Mesenchymal stem cell (in vitro differentiated cells and primary cell): ENCODE data around the gene RNF126.

Experiments used
- DNase-seq: peaks from one replicate; pipeline ENCODE4 v3.0.0-alpha.2; 2013
- H2AFZ ChIP-seq: one replicate; pipeline ENCODE4 v1.6.1; 2013; ENCODE audit warnings: low read depth, mild to moderate bottlenecking, control low read depth, inconsistent platforms, low read length, moderate library complexity
- H2AK5ac ChIP-seq: 2 replicates; pipeline ENCODE4 v1.6.1; 2013; ENCODE audit warnings: low read length, moderate library complexity, mild to moderate bottlenecking, inconsistent platforms; ENCODE audit not compliant: severe bottlenecking
- H2BK120ac ChIP-seq: one replicate; pipeline ENCODE4 v1.6.1; 2013; ENCODE audit warnings: low read depth, mild to moderate bottlenecking, inconsistent platforms, low read length, moderate library complexity
- H2BK12ac ChIP-seq, 2 experiments: one replicate each; pipeline ENCODE4 v1.6.1; 2013; ENCODE audit warnings: inconsistent platforms in 2 of 2, low read length in 2 of 2, mild to moderate bottlenecking in 2 of 2, moderate library complexity in 2 of 2, control low read depth in 1 of 2
- H2BK15ac ChIP-seq: one replicate; pipeline ENCODE4 v1.6.1; 2013; ENCODE audit warnings: mild to moderate bottlenecking, low read depth, inconsistent platforms; ENCODE audit not compliant: poor library complexity, severe bottlenecking
- H2BK5ac ChIP-seq: 2 replicates; pipeline ENCODE4 v1.6.1; 2013; ENCODE audit warnings: low read depth, mild to moderate bottlenecking, low read length, control low read depth, inconsistent platforms; ENCODE audit not compliant: poor library complexity, severe bottlenecking
- H3K14ac ChIP-seq, 2 experiments: one replicate each; pipeline ENCODE4 v1.6.1; 2013; ENCODE audit warnings: inconsistent platforms in 2 of 2, low read length in 2 of 2, control low read depth in 1 of 2, mild to moderate bottlenecking in 1 of 2, moderate library complexity in 1 of 2
- H3K18ac ChIP-seq, 2 experiments: one replicate each; pipeline ENCODE4 v1.6.1; 2013; ENCODE audit warnings: inconsistent platforms in 2 of 2, low read length in 2 of 2, control low read depth in 1 of 2, low read depth in 1 of 2, mild to moderate bottlenecking in 1 of 2
- H3K23ac ChIP-seq, 2 experiments: one replicate each; pipeline ENCODE4 v1.6.1; 2013; ENCODE audit warnings: inconsistent platforms in 2 of 2, low read length in 2 of 2, mild to moderate bottlenecking in 2 of 2, moderate library complexity in 2 of 2, control low read depth in 1 of 2
- H3K27ac ChIP-seq: 2 replicates; pipeline ENCODE4 v1.5.1; 2013; ENCODE audit warnings: mild to moderate bottlenecking, moderate library complexity, low read length, control low read depth, inconsistent platforms; ENCODE audit not compliant: poor library complexity, severe bottlenecking
- H3K27me3 ChIP-seq, 2 experiments: 2 replicates each; pipeline versions ENCODE4 v1.6.1 to v1.7.0; 2013; ENCODE audit warnings: low read length in 2 of 2, mild to moderate bottlenecking in 2 of 2, moderate library complexity in 2 of 2, control low read depth in 1 of 2, inconsistent platforms in 1 of 2; ENCODE audit not compliant: control insufficient read depth in 1 of 2, insufficient read depth in 1 of 2
- H3K36me3 ChIP-seq, 2 experiments: 2 replicates each; pipeline versions ENCODE4 v1.6.1 to v1.7.0; 2013; ENCODE audit warnings: low read length in 2 of 2, control low read depth in 1 of 2, inconsistent platforms in 1 of 2, low read depth in 1 of 2, mild to moderate bottlenecking in 1 of 2; ENCODE audit not compliant: insufficient read depth in 2 of 2, control insufficient read depth in 1 of 2
- H3K4ac ChIP-seq, 2 experiments: one replicate each; pipeline ENCODE4 v1.6.1; 2013; ENCODE audit warnings: inconsistent platforms in 2 of 2, low read length in 2 of 2, mild to moderate bottlenecking in 2 of 2, moderate library complexity in 2 of 2, control low read depth in 1 of 2, low read depth in 1 of 2
- H3K4me1 ChIP-seq: 2 replicates; pipeline ENCODE4 v1.6.1; 2013; ENCODE audit warnings: low read depth, low read length, control low read depth; ENCODE audit not compliant: control insufficient read depth, insufficient read depth
- H3K4me2 ChIP-seq: 2 replicates; pipeline ENCODE4 v1.6.1; 2013; ENCODE audit warnings: low read length, mild to moderate bottlenecking, inconsistent platforms; ENCODE audit not compliant: poor library complexity, severe bottlenecking
- H3K4me3 ChIP-seq, 2 experiments: 2 replicates each; pipeline versions ENCODE4 v1.5.1 to v1.7.0; 2013; ENCODE audit warnings: low read length in 2 of 2, mild to moderate bottlenecking in 2 of 2, control low read depth in 1 of 2, low read depth in 1 of 2; ENCODE audit not compliant: insufficient read depth in 1 of 2
- H3K79me1 ChIP-seq: replicated peaks from 2 replicates; pipeline ENCODE4 v1.6.1; 2013; ENCODE audit warnings: mild to moderate bottlenecking, control low read depth, low read length, inconsistent platforms; ENCODE audit not compliant: poor library complexity, severe bottlenecking
- H3K9ac ChIP-seq: 2 replicates; pipeline ENCODE4 v1.7.0; 2013; ENCODE audit warnings: mild to moderate bottlenecking, low read length, moderate library complexity
- H3K9me3 ChIP-seq: 2 replicates; pipeline ENCODE4 v1.7.0; 2013; ENCODE audit warnings: mild to moderate bottlenecking, low read length; ENCODE audit not compliant: control insufficient read depth
- H4K8ac ChIP-seq: one replicate; pipeline ENCODE4 v1.6.1; 2013; ENCODE audit warnings: inconsistent platforms, mild to moderate bottlenecking, low read length, moderate library complexity
- H4K91ac ChIP-seq: one replicate; pipeline ENCODE4 v1.6.1; 2013; ENCODE audit warnings: mild to moderate bottlenecking, low read length, inconsistent platforms
- WGBS: methylation state at CpG from one replicate; pipeline ENCODE4 v1.1.7; 2013; ENCODE audit warnings: mixed read lengths; 5-methylcytosine and 5-hydroxymethylcytosine counted together

The RNF126 gene

DNA sequence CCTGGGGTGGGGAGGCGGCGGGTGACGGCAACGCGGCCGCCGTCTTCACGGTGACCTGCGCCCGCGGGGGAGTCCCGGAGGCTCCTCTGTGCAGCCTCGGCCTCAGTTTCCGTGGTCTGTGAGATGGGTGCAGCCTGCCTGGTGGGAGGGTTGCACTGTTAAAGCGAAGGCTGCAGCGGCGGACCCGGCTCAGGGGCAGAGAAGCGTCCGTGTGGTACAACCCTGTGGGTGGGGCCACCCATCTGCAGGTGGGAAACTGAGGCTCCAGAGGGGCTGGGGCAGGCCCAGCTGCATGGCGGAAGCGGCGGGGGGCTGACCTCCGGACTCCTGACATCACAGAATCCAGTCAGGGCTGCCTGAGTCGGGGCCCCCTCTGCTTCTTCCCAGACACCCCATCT, 22.9 kb downstream of the RNF126 start:
- peak overlapping the region; percentile 75 for H3K4me2 ChIP-seq
- no peak overlapping the region for H3K23ac ChIP-seq
- H3K18ac ChIP-seq = no peak overlapping the region
- H4K91ac ChIP-seq = no peak overlapping the region
- H2BK15ac ChIP-seq = no peak overlapping the region
- no peak overlapping the region for H3K27ac ChIP-seq
- no peak overlapping the region for H3K14ac ChIP-seq
- H2AK5ac ChIP-seq = no peak overlapping the region
- peaks cover 0 to 8% of the 10 kb centered on the region in 2 experiments for H3K27me3 ChIP-seq
- DNase-seq = no peak
- 49% methylated on average over 18 of the region's 25 CpGs for WGBS
- H3K4me1 ChIP-seq = peaks cover 15% of the 10 kb centered on the region
- H3K4ac ChIP-seq = no peak overlapping the region
- H3K36me3 ChIP-seq = peaks cover 6 to 32% of the 10 kb centered on the region in 2 experiments
- no peak overlapping the region for H2BK5ac ChIP-seq
- no peaks in the 10 kb centered on the region for H3K9me3 ChIP-seq
- no peak overlapping the region for H4K8ac ChIP-seq
- no peak overlapping the region for H3K9ac ChIP-seq
- H2AFZ ChIP-seq = no peak overlapping the region
- no peak overlapping the region for H2BK120ac ChIP-seq
- peak overlapping the region; percentile 53 to 58 for H3K4me3 ChIP-seq
- no peak overlapping the region for H2BK12ac ChIP-seq
- H3K79me1 ChIP-seq = peaks cover 3% of the 10 kb centered on the region

DNA sequence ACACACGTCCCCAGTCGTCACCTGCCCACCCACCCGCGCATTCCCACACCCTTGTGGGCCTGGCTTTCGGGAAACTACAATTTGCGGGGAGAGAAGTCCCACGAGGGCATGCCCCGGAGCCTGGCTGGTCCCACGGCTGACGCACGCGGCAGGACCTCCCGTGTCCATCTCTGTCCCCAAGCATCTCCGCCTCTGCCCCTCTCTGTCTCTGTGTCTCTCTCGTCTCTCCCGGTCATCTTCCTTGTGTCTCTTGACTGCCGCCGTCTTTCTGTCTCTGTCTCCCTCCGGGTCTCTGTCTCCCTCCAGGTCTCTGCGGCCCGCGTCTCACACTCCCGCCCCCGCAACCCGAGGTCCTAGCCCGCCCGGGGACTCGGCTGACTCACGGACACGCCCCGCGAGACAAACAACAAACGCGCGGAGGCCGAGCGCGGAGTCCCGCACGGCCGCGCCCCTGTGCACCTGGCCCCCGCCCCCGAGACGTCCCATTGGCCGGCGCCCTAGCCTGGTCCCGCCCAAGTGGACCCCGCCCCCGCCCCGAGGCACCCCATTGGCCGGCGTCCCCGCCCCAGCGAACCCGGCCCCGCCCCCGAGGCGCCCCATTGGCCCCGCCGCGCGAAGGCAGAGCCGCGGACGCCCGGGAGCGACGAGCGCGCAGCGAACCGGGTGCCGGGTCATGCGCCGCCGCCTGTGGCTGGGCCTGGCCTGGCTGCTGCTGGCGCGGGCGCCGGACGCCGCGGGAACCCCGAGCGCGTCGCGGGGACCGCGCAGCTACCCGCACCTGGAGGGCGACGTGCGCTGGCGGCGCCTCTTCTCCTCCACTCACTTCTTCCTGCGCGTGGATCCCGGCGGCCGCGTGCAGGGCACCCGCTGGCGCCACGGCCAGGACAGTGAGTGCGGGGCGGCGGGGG, 23.5 kb downstream of the RNF126 start, which contains the start of gene FGF22:
TSS of gene FGF22 (plus strand) at position 627 of the 908 bp plus-strand sequence. CDS start at position 674, 47 bp downstream.
- H3K18ac ChIP-seq = no peak within 1 kb of the TSS

GRCh38 chr19:638906-639252, 24.1 kb downstream of the RNF126 start:
- peaks cover 0 to 8% of the 10 kb centered on the region in 2 experiments for H3K27me3 ChIP-seq
- no peak overlapping the region for H2BK15ac ChIP-seq
- no peaks in the 10 kb centered on the region for H3K9me3 ChIP-seq
- no peak overlapping the region for H3K14ac ChIP-seq
- peaks cover 12% of the 10 kb centered on the region for H3K79me1 ChIP-seq
- no peak overlapping the region for H4K8ac ChIP-seq
- H2BK5ac ChIP-seq = no peak overlapping the region
- peak overlapping the region; percentile 73 for H3K4me2 ChIP-seq
- H3K18ac ChIP-seq = no peak overlapping the region
- no peak overlapping the region for H3K27ac ChIP-seq
- H2AFZ ChIP-seq = peak overlapping the region; percentile 83
- peak overlapping the region in 1 of 2 experiments; percentile 81 for H3K4me3 ChIP-seq
- no peak for DNase-seq
- WGBS = 71% methylated on average over 15 of the region's 17 CpGs
- no peak overlapping the region for H3K23ac ChIP-seq
- H2AK5ac ChIP-seq = no peak overlapping the region
- H3K4ac ChIP-seq = no peak overlapping the region
- H3K9ac ChIP-seq = peak overlapping the region; percentile 67
- H2BK12ac ChIP-seq = no peak overlapping the region
- no peak overlapping the region for H4K91ac ChIP-seq
- no peak overlapping the region for H2BK120ac ChIP-seq
- H3K4me1 ChIP-seq = peaks cover 24% of the 10 kb centered on the region
- H3K36me3 ChIP-seq = peaks cover 0 to 20% of the 10 kb centered on the region in 2 experiments

More for the DNA sequence above, 23.5 kb downstream of the RNF126 start, which contains the start of gene FGF22:
- peak within 1 kb of the TSS; percentile 53 to 81 for H3K4me3 ChIP-seq
- peak within 1 kb of the TSS; percentile 75 for H3K4me2 ChIP-seq
- no peak within 1 kb of the TSS for H2BK12ac ChIP-seq
- H2AFZ ChIP-seq = peak within 1 kb of the TSS; percentile 83
- H2BK120ac ChIP-seq = no peak within 1 kb of the TSS
- H2AK5ac ChIP-seq = no peak within 1 kb of the TSS
- H2BK15ac ChIP-seq = no peak within 1 kb of the TSS
- peaks cover 0 to 27% of the 10 kb centered on the region in 2 experiments for H3K36me3 ChIP-seq
- peak; percentile 88 for DNase-seq
- H4K8ac ChIP-seq = no peak within 1 kb of the TSS
- 8% methylated on average over 75 of the region's 109 CpGs for whole genome bisulfite sequencing
- no peak within 1 kb of the TSS for H4K91ac ChIP-seq
- peaks cover 18% of the 10 kb centered on the region for H3K4me1 ChIP-seq
- peak within 1 kb of the TSS; percentile 67 for H3K9ac ChIP-seq
- peak within 1 kb of the TSS in 1 of 2 experiments; percentile 42 for H3K14ac ChIP-seq
- no peak within 1 kb of the TSS for H3K23ac ChIP-seq
- peaks cover 0 to 8% of the 10 kb centered on the region in 2 experiments for H3K27me3 ChIP-seq
- no peak within 1 kb of the TSS for H2BK5ac ChIP-seq
- no peak within 1 kb of the TSS for H3K4ac ChIP-seq
- H3K9me3 ChIP-seq = no peaks in the 10 kb centered on the region
- peaks cover 6% of the 10 kb centered on the region for H3K79me1 ChIP-seq
- no peak within 1 kb of the TSS for H3K27ac ChIP-seq

GRCh38 chr19:634975-635652, 27.9 kb downstream of the RNF126 start:
- no peak overlapping the region for H3K23ac ChIP-seq
- H3K9me3 ChIP-seq = no peaks in the 10 kb centered on the region
- H3K14ac ChIP-seq = no peak overlapping the region
- H3K4me1 ChIP-seq = peaks cover 33% of the 10 kb centered on the region
- H3K36me3 ChIP-seq = peaks cover 8 to 11% of the 10 kb centered on the region in 2 experiments
- H4K8ac ChIP-seq = no peak overlapping the region
- H3K9ac ChIP-seq = no peak overlapping the region
- H3K27me3 ChIP-seq = peaks cover 0 to 8% of the 10 kb centered on the region in 2 experiments
- H3K4ac ChIP-seq = peak overlapping the region in 1 of 2 experiments; percentile 16
- DNase-seq = no peak
- no peak overlapping the region for H3K27ac ChIP-seq
- H3K18ac ChIP-seq = no peak overlapping the region
- peak overlapping the region; percentile 2 for H2BK15ac ChIP-seq
- H3K4me3 ChIP-seq = no peak overlapping the region
- H2BK120ac ChIP-seq = no peak overlapping the region
- no peak overlapping the region for H2BK5ac ChIP-seq
- H3K4me2 ChIP-seq = no peak overlapping the region
- 90% methylated on average over 16 of the region's 16 CpGs for WGBS
- no peak overlapping the region for H2BK12ac ChIP-seq
- no peak overlapping the region for H2AFZ ChIP-seq
- no peak overlapping the region for H2AK5ac ChIP-seq
- peaks cover 14% of the 10 kb centered on the region for H3K79me1 ChIP-seq
- no peak overlapping the region for H4K91ac ChIP-seq
